ENCODE results near the gene NPIPB2.
"Not testable (repeated sequence)": the region's sequence is repeated elsewhere in the genome, so short reads cannot be mapped to it uniquely, and the experiment has no call there.

NPIPB2 gene

DNA sequence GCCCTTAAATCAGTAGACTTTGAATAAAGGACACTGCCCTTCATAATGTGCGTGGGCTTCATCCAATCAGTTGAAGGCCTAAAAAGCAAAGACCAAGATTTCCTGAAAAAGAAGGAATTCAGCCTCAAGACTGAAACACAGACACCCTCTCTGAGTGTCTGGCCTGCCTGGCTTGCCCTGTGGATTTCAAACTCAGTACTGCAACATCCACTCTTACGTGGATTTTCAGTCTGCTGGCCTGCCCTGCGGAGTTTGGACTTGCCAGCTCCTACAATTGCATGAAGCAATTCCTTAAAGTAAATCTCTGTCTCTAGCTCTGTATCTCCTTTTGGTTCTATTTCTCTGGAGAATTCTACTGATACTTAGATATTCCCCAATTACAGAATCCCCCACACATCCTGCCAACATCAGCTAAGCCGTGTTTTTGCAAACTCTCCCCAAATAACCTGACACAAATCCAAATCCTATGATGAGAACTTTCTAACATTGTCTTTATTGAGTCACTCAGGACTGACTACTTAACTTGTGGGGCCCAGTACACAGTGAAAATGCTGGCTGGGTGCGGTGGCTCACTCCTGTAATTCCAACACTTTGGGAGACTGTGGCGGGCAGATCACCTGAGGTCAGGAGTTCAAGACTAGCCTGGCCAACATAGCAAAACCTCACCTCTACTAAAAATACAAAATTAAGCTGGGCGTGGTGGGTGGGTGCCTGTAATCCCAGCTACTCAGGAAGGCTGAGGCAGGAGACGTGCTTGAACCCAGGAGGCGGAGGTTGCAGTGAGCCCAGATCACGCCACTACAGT lies 15.9 kb upstream of the NPIPB2 start:
- DNase-seq: no peak

DNA sequence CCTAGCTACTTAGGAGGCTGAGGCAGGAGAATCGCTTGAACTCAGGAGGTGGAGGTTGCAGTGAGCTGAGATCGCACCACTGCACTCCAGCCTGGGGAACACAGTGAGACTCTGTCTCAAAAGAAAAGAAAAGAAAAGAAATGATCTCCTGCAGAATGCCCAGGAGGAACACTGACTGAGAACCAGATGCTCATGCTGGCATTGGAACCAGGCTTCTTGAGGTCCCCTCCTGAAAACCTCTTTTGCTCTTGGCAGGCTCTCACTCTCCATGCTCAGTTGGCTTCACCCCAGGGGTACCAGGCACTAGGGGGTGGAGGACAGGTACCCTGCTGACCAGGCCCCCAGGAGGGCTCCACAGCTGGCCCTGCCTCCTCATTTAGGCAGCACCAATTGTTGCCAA lies 14.7 kb upstream of the NPIPB2 start:
- no peak for DNase-seq

DNA sequence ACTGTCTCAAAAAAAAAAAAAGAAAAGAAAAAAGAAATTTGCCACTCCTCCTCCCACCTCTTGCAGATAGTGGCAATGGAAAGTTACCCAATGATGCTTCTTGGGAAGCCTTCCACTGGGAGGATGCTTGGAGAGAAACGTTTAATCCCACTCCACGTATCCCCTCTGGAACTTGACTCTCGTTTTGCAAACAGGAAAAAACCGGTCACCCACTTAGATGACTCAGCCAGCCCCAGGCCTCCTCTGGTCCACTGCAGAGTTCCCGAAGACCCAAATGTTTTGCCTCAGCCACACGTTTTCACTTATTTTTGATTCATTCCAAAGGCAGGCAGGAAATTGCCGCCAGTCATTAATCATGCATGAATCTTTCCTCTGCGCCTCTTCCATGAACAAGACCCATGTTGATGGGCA lies 13.9 kb upstream of the NPIPB2 start:
- peak; percentile 98 for DNase-seq

DNA sequence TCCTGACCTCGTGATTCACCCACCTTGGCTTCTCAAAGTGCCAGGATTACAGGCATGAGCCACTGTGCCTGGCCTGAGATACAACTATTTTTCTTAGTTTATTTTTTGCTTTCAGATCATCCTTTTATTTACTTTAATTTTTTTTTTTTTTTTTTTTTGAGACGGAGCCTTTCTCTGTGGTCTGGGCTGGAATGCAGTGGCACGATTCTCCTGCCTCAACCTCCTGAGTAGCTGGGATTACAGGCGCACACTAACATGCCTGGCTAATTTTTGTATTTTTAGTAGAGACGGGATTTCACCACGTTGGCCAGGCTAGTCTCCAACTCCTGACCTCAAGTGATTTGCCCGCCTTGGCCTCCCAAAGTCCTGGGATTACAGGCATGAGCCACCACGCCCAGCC lies 11.7 kb upstream of the NPIPB2 start:
- not testable (repeated sequence) for DNase-seq

DNA sequence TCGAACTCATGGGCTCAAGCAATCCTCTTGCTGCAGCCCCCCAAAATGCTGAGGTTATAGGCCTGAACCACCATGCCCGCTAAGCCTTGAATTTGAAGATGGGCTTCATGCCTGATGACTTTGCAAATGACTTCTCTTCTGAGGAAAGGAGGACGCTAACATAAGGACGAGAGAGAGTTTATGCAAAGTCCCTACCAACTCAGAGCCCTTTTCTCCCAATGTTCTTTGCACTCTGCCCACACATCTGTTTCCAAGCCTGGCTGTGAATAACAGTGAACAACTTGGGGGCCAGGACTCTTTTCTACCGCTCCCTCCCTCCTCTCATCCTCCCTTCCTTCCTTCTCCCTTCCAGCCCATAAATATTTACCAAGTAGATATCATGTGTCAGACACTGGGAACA lies 8.5 kb upstream of the NPIPB2 start:
- DNase-seq: no peak

DNA sequence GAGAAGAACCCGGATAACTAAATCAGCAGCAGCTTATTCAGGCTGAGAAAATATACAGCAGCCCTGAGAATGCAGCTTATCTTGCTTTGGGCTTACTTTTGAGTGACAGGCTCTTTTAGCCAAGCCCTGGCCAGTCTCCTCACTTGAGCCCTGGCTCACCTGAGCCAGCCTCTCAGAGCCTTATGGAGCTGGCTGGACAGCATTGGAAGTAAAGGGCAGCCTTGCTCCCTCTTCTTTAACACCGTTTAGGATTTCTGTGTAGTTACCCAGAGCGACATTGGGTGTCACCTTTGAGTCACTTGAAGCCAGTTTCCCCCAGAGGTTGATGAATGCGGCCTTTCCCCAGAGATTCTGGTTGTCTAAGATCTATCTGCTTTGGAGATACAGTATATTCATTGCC lies 7.7 kb upstream of the NPIPB2 start:
- peak; percentile 62 for DNase-seq

DNA sequence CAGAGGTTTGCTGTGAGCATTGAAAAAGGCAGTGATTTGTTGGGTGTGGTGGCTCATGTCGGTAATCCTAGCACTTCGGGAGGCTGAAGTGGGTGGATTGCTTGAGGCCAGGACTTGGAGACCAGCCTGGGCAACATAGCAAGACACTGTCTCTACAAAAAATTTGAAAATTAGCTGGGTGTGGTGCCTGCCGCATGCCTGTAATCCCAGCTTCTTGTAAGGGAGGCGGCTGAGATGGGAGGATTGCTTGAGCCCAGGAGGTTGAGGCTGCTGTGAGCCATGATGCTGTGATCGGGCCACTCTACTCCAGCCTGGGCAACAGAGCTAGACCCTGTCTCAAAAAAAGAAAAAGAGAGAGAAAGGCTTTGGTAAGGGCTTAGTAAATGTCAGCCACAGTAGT lies 7.0 kb upstream of the NPIPB2 start:
- no peak for DNase-seq

DNA sequence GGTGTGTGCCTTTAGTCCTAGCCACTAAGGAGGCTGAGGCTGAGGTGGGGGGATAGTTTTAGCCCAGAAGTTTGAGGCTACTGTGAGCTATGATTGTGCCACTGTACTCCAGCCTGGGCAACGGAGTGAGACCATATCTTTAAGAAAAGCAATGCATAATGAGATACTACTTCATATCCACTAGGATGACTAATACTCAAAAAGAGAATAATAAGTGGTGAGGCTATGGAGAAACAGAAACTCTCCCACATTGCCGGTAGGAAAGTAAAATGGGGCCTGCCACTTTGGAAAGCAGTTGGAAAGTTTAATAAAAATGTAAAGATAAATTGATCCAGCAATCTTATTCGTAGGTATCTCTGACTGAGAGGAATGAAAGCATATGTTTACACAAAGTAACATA lies 4.6 kb upstream of the NPIPB2 start:
- no peak for DNase-seq

DNA sequence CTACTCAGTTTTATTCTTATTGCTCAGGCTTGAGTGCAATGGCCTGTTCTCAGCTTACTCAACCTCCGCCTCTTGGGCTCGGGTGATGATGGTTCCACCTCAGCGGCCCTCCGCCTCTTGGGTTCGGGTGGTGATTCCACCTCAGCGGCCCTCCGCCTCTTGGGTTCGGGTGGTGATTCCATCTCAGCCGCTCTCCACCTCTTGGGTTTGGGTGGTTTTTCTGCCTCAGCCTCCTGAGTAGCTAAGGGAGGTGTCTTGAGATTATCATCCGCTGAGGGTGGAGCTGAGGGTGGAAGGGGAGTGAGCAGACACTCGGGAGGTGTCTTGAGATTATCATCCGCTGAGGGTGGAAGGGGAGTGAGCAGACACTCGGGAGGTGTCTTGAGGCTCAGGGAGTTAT lies 14.5 kb downstream of the NPIPB2 start:
- not testable (repeated sequence) for DNase-seq

DNA sequence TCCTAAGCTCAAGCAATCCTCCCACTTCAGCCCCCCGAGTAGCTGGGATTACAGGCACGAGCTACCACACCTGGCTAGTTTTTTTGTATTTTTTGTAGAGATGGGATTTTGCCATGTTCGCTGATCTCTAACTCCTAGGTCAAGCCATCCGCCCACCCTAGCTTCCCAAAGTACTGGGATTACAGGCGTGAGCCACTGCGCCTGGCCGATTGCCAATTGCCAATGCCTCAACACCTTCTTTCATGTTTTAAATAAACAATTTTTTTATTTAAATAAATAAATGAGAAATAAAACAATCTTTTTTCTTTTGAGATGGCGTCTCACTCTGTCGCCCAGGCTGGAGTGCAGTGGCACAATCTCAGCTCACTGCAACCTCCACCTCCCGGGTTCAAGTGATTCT lies 17.8 kb downstream of the NPIPB2 start:
- DNase-seq: not testable (repeated sequence)

DNA sequence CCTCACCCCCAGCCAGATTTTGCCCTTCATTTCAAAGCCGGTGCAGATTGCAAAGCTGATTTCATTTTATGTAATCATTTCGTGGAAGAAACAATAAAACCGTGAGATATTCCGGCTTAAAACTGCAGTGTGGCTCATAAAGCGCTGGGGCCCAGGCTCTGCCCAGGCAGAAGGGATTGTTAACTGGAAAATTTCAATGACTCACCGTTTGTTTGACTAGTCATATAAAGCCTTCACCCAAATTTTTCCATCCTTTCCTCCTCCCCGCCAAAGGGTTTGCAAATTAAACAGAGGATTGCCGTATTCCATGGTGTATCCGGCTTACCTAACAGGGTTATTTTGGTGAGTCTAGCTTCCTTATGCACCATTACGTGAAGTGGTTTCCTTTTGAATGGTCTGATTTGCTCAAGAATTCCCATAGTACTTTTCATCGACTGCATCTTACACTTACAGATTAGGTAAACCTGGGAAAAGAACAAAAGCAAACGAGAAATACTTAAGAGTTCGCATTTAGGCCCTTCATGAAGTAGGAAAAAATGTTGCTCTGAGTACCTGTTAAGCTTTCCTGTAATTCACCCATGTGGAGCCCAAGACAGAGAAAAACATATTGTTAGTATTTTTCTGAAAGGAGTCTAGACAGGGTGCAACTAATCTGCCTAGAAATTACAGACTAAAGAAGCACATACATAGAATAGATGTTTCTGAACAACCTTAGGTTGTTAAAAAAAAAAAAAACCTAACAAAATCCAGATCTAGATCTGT lies 25.1 kb downstream of the NPIPB2 start:
- peak; percentile 86 for DNase-seq

DNA sequence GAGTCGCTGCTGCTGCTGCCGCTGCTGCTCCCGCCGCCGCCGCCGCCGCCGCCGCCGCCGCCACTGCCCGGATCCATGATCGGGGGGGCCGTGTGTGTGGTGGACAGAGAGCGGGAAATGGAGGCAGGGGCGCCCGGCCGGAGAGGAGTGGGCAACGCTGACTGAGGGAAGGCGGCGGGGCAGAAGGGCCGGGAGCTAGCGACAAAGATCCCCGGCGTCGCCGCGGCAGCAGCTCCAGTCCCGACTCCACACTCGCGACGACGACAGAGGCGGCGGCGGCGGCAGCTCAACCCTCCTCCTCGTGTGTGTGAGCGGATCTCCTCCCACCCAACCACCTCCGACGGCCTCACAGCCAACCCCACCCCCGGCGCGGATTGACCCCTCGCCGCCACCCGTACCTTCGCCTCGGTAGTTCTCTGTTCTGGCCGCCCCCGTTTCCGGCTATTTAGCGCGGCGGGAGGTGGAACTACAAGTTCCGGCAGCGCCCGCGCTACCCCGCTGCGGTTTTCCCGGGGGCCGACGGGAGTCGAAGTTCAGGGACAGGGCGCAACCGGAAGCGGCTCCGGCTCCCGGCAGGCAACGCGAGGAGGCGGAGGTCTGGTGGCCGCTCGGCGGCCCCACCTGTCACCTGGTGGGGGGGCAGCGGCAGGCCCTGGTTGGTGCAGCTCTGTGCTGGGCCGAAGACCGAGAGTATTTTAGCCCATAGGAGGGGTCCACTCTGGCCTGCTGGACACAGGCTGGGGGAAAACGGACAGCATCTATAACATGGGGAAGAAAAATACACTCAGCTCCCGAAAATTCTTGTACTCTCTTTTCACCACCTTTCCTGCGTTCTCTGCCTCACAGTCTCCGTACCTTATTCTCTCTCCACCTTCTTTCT lies 26.0 kb downstream of the NPIPB2 start, which contains the start of gene GSPT1:
Gene GSPT1, minus strand, starts transcription at position 313 of the 880 bp plus-strand sequence. Its CDS starts 236 bp downstream, at position 77.
- DNase-seq: peak; percentile 98

DNA sequence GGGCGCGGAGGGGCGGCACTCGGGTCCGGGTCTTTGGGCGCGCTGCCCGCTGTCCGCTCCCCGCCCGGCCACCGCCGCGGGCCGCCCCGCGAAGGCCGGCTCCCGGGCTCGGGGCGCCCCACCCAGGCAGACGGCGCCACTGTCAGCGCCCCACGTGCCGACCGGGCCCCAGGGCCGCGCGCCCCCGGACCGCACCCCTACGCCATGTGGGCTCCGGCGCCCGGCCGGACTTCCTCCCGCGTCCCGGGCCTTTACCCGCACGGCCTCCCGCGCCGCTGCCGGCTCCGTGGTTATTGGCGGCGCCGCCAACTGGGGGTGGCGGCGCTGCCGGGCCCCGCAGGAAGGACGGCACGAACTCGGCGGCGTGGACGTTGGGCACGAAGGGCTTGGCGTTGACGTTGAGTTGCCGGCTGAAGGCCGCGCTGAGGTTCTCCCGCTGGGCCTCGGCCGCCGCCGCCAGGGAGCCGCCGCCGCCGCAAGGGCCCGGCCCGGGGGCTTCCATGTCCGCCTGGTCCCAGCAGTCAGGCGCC lies 26.7 kb downstream of the NPIPB2 start:
- peak; percentile 34 for DNase-seq

DNA sequence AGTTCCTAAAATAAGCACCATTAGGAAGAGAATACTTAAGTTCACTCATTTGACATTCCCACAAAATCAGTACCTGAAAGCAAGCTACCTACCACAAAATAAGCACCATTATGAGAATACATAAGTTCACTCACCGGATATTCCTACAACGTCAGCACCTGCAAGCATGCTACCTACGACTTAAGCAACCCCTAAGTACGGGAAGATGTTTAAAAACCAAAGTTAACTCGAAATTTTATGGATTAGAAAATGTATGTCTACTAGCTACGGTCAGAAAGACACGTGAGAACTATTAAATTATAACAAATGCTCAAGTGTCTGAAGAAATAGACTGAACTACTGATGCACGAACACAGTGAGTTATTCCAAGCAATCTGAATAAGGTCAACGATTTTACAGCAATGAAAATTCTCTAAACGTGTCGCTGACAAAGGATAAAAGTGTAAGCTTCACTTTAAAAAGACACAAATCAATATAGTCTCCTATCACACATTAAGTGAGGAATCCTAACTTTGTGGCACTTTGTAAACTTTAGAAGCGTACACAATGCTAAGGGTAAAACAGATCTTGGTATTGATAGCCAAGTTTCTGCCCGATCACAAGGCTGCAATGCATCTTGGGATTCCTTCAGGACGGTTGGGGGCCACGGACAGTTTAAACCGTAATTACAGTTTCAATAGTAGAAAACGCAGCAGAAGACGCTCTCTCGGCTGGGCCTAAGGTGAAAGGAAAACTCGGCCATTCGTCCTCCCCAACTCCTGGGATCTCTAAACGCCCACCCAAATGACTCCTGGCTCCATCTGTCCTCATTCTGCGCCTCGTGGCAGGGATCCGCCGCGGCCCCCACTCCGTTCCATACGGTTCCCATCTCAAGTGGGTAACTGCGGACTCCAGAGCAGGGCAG lies 27.4 kb downstream of the NPIPB2 start:
- DNase-seq: peak; percentile 52

DNA sequence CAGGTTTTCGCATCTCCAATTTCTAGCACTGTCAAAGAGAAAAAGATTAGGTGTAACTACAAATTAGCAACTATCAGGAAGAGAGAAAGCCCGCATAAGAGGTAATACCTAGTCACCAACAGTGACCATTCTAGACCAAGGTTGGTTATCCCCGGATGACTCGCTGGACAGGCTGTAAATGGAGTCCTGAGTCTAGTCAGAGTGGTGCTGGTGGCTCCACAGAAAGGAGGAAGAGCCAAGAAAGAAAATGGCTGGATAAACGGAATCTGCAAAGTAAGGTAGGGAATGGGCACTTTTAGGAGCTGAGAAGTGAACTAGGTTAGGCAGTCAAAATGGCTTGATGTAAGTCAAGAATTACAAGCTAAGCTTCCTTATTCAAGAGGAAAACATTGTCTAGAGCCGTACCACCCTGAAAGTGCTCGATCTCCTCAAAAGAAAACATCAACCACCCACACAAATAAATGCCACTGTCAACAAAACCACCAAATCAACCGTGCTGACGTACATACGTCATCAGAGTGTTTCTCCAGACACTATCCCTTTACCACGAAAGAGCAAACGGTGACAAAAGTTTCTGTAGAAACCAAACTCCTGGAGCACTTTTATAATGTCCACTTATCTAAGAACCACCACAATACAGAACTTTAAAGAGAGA lies 28.3 kb downstream of the NPIPB2 start:
- DNase-seq: no peak

DNA sequence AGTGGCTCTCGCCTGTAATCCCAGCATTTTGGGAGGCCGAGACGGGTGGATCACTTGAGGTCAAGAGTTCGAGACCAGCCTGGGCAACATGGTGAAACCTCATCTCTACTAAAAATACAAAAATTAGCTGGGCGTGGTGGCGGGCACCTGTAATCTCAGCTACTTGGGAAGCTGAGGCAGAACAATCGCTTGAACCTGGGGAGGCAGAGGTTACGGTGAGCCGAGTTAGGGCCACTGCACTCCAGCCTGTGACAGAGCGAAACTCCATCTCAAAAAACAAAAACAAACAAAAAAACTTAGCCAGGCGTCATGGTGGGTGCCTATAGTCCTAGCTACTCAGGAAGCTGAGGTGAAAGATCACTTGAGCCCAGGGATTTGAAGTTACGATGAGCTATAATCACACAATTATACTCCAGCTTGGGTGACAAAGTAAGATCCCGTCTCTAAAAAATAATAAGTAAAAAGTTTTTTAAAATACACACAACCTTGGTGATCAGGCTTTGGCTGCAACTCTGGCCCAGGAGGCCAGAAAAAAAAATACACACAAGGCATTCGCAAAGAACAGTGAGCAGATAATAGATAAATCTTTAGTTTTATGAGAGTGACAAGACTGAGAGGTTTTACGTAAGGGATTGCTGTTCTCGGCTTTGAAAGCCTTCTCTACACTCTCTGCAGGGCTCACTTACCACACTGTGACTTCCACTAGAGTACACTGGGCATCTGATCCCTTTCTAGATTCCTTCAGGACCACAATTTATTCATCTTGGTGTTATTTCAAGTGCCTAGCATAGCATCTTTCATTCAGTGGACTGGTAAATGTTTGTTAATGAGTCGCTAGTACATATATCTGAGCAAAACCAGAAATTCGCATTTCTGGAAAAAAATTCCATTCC lies 31.9 kb downstream of the NPIPB2 start:
- peak; percentile 11 for DNase-seq

DNA sequence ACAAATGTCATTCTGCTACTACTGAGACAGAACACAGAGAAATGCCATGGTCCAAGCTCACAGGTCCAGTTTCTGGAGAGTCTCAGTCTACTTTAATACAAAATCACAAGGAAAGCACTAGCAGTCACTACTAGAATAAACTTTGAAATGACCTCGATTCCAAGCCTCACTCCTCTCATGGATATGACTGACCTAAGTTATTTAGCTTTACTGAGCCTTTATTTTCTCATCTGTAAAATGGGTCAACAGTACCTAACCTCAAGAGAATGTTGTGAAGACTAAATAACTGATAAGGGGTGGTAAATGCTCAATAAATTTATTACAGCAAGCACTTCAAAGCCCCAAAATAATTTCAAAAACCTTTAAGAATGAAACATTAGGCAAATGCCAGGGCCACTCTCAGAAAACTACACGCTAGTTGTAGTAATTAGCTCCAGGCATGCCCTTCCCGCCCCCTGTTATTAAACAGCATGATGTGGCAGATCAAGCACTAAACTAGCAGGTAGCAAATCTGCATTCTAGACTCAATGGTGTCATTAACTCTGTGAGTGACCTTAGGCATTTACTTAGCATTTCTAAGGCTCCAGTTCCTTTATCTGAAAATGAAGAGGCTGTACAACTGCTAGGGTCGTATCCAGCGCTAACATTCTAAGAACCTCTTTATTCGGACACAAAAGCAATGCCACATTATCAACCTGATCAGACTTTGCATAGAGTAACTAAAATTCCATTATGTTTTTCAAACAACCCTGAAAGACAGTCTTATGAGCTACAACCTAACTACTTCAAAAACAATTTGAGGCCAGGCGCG lies 34.5 kb downstream of the NPIPB2 start:
- no peak for DNase-seq

DNA sequence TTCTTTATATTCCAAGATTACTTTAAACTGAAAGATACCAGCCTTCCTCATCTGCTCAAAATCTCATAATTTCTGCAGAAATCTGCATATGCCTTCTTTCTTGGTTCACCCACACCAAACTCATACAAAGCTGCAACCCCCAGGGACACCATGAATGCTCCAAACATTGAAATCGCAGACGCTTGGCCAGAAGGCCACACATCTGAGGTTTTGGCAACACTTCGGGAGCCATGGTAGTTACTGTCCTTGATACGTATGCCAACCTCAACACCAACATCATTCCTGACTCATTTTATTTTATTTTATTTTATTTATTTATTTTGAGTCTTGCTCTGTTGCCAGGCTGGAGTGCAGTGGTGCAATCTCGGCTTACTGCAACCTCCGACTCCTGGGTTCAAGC lies 37.9 kb downstream of the NPIPB2 start:
- no peak for DNase-seq

DNA sequence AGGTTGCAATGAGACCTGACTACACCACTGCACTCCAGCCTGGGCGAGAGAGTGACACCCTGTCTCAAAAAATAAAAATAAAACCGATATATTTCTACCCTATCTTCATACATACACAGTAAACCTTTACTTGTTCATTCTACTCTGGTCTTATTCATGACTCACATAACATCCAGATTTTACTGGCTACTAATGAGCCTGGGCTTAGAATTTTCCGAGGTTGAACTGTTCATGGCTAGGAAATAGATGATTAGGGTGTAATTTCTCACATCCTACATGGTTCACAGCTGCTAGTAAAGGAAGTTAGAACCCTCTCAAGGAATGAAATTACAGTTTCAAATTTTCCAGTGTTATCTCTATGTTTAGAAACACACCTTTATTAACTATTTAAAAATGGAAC lies 40.8 kb downstream of the NPIPB2 start:
- DNase-seq: no peak

All from HCEC 1CT (cell line).